EL (cell line): ENCODE data around the gene TPH1.
A peak's percentile ranks its signal among the peaks of the same experiment; 100 is the strongest.
"Not testable (repeated sequence)": the region's sequence is repeated elsewhere in the genome, so short reads cannot be mapped to it uniquely, and the experiment has no call there.

Experiments
- DNase-seq: peaks from one replicate; pipeline ENCODE4 v3.0.0-alpha.2; 2016

TPH1 gene

DNA sequence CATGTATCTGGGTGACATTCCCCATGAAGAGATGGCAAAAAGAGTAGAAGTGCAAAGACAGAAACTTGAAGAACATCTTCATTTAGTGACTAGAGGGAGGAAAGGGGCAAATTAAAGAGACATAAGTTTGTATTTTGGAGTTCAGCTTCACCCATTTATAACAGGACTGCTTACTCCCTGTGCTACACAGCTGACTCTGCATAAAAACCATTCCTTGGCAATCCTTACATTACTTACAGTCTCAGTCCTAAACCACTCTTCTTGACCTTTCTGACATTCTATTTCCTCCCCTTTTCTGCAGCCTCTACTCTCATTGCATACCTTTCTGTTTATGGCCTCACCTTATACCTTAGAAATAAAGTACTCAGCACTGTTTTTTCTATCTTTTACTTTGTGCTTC is 26.4 kb downstream of the TPH1 start:
- DNase-seq = no peak

- no peak for DNase-seq
Measured at GRCh38 chr11:18016789-18017188, 29.3 kb downstream of the TPH1 start.

GRCh38 chr11:18014876-18015275 is 31.2 kb downstream of the TPH1 start:
- no peak for DNase-seq

DNA sequence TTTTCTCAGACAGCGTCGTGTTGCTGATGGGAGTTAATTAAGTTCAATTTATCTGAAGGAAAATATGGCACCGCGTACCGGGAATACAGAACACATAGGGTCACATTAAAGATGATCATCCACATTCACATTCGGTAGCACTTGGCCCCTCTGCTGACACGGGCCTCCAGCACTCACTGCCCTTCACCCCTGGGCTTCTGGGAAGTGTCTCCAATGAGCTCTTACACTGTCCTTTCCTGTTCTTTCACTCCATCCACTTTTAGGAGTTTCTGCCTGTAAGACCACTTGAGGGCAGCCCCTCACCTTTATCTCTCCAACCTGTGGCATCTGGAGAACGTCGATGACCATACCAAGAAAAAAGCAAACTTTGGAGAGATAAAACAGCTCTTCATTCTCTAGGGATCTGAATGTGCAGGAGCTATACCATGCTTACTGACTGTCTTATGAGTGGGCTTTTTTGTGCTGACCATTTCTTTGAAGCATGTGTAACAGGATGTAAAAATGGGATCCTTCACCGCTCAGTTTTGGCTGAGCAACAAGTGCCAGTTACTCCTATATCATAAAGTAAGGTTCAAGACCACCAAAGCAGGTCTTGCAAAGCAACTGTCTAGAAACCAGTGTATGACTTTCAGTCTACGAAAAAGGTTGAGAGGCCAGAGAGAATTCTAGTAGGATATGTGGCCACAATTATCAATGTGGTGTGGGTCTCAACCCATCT is 32.1 kb downstream of the TPH1 start:
- peak; percentile 9 for DNase-seq

DNA sequence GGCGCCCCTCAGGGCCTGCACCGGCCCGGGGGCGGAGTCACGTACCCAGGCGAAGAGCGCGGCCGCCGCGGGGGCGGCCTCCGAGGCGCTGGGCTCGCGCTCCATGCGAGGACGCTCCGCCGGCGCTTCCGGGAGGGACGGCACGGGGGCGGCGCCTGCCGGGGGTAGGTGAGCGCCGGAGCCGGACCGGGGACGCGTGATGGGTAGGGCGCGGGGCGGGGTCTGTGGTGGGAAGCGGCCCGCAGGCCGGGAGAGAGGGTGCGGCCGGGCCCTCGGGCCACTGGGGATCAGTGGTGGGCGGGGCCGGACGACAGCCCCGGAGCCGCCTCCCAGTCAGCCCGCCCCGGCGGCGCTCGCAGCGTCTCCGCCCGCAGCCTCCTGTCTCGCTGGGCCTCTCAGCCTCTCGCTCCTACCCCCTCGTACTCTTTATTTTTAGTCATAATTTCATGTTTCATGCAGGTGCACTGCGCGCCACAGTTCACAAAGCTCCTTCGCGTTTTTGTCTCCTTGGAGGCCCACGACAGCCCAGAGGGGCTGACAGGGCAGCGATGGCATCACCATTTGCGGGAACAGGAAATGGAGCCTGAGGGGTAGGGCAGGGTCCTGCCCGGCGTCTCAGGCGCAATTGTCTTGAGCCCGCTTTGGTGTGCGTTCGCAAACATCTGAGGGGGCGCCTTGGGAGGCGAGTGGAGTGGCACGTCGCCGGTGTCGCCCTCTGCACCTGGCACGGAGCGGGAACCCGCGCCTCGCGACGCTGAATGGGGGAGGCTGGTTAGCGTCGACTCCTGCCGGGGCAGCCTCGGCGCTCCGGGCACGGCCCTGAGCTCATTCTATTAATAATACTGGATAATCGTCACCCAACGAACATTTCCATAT is 32.9 kb downstream of the TPH1 start, which contains the start of gene SERGEF:
SERGEF (minus strand) TSS at position 142 of the 876 bp plus-strand sequence; CDS start at position 105, 37 bp downstream.
- DNase-seq = peak; percentile 92

DNA sequence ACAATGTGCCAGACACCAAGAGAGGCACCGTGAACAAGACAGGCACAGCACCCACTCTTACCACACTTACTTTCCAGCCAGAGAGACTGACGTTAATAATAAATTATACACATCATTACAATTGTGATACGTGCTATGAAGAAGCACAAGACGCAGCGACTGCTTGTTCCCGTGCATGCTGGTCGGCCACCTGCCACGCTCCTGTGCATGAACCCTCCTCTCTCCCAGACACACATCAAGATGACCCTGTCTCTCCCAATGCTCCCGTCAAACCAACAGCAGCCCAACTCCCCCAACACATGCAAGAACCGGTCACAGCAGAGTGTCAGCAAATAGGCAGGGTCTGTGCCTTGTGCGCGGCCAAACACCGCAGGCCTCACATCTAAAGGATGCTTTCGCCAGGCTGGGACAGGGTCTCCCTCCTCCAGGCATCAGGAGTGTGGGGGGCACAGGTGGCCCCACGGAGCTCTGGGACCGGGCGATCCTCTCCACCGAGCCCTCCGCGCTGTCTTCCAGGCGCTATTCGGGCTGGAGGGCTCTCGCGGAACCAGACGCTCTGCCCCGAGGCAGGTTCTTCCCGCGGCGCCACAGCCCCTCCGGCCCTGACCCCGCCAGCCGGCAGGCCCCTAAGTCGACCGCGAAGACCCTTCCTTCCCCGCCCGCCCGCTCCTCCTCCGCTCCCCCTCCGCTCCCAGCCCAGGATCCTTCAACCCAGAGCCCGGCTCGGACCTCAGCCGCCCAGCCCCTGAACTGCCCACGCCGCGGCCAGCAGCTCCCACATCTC is 33.8 kb downstream of the TPH1 start:
- peak; percentile 25 for DNase-seq

GRCh38 chr11:18011633-18012032 is 34.4 kb downstream of the TPH1 start:
- no peak for DNase-seq

DNA sequence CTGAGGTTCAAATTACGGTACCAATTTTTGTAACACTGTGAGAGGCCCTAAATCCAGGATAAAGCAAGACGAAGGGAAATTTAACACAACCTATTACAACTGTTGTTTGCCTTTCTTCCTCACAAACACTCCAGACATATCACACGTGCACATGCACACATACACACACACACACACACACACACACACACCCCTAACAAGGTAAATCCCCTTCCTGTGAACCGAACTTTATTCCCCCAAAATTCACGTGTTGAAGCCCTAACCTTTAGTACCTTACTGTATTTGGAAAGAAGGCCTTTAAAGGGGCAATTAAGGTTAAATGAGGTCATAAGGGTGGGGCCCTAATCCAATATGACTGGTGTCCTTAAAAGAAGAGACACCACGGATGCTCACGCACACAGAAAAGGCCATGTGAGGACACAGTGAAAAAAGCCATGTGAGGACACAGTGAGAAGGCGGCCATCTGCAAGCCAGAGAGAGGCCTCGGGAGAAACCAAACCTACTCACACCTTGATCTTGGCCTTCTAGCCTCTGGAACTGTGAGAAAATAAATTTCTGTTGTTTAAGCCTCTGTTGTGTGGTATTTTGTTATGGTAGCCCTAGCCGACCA is 35.0 kb downstream of the TPH1 start:
- no peak for DNase-seq

DNA sequence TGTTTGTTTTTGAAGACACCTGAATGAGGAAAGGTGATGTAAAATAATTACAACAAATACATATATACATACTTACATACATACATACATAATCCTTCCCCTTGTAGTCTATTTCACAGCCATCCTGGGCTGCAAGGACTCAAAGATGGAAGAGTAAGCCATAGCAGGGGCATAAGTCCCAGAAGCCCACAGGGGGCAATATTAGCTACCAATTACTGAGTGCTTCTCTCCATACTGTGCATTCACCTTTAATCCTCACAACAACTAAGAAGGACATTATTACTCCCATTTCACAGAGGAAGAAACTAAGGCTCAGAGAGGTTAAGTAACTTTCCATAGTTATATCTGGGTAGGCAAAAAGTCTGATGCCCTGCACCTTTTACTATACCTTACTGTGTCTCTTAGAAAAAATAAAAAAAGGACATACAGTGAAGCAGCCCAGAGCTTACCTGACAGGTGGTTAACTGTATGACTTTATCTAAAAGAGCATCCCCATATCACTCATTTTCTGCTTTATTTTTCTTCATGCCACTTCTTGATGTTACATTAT is 35.9 kb downstream of the TPH1 start:
- no peak for DNase-seq

- no peak for DNase-seq
Measured at GRCh38 chr11:18005376-18006129, 40.5 kb downstream of the TPH1 start.

- no peak for DNase-seq
Measured at GRCh38 chr11:18001191-18001590, 44.9 kb downstream of the TPH1 start.

DNA sequence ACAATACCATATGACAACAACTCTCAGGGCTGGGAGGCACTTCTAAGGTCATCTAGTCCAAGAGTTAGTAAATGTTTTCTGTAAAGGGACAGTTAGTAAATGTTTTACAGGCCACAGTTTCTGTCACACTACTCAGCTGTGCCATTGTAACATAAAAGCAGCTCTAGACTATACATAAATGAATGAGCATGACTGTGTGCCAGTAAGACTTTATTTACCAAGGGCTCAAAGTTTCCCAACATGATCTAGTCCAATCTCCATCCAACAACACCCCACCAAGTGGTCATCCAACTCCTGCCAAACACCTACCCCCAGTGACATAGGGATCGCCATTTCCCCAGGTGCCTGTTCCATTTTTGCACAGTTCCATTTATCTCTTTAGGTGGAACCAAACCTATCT is 45.3 kb downstream of the TPH1 start:
- no peak for DNase-seq

GRCh38 chr11:18000128-18000527 is 45.9 kb downstream of the TPH1 start:
- DNase-seq = not testable (repeated sequence)
